Neural progenitor cell (in vitro differentiated cells): ENCODE results near the gene TMPRSS9.

Source experiments
- EZH2 ChIP-seq: fragments of 200-600 bp; sonication (generic); IDR thresholded peaks from 2 replicates; pipeline ENCODE4 v1.6.1; 2017; ENCODE audit warnings: antibody characterized with exemption, mild to moderate bottlenecking, moderate library complexity
- TF ChIP-seq, protein P1 (sequence below): fragments of 200-600 bp; sonication (generic); IDR thresholded peaks from 2 replicates; pipeline ENCODE4 v1.5.1; 2017; ENCODE audit warnings: antibody characterized with exemption, mild to moderate bottlenecking

- TF ChIP-seq, protein P1, sequence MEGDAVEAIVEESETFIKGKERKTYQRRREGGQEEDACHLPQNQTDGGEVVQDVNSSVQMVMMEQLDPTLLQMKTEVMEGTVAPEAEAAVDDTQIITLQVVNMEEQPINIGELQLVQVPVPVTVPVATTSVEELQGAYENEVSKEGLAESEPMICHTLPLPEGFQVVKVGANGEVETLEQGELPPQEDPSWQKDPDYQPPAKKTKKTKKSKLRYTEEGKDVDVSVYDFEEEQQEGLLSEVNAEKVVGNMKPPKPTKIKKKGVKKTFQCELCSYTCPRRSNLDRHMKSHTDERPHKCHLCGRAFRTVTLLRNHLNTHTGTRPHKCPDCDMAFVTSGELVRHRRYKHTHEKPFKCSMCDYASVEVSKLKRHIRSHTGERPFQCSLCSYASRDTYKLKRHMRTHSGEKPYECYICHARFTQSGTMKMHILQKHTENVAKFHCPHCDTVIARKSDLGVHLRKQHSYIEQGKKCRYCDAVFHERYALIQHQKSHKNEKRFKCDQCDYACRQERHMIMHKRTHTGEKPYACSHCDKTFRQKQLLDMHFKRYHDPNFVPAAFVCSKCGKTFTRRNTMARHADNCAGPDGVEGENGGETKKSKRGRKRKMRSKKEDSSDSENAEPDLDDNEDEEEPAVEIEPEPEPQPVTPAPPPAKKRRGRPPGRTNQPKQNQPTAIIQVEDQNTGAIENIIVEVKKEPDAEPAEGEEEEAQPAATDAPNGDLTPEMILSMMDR, result peak; percentile 40
- no peak for TF ChIP-seq EZH2
Observed at GRCh38 chr19:2337329-2337707, 22.7 kb upstream of the TMPRSS9 start.
